H1 (cell line): ENCODE data around the gene BLVRA. TPM values are rescaled to one million over a fixed set of nuclear protein-coding genes. Genes with fewer than 3 reads are reported as not detected.
A peak's percentile ranks its signal among the peaks of the same experiment; 100 is the strongest.

ENCODE experiments used
- CTCF ChIA-PET: fragments of 300-600 bp; sonication (Branson Sonifier 250); formaldehyde crosslinking; loops from one replicate; lab custom pipeline; 2021; ENCODE audit not compliant: partially characterized antibody; lab: Charles Lee
- POLR2A ChIA-PET: fragments of 300-600 bp; sonication (Branson Sonifier 250); formaldehyde crosslinking; loops from one replicate; lab custom pipeline; 2021; ENCODE audit warnings: inconsistent platforms; ENCODE audit not compliant: partially characterized antibody; lab: Charles Lee
- DNase-seq, 2 experiments: peaks; one replicate each; pipeline versions ENCODE4 v3.0.0 to v3.0.0-alpha.2; 2010 to 2022; ENCODE audit warnings: low spot score in 2 of 2, low read depth in 1 of 2, mixed read lengths in 1 of 2
- FAIRE-seq: peaks from 2 replicates; lab custom pipeline; 2011; peaks lifted over from hg19 to GRCh38; lab: Jason Lieb, UNC
- H2AFZ ChIP-seq: 2 replicates; pipeline ENCODE4 v1.8.1; 2012; ENCODE audit warnings: low read length, inconsistent platforms
- H2AK5ac ChIP-seq: 2 replicates; pipeline ENCODE4 v1.6.1; 2013; ENCODE audit warnings: low read depth, low read length
- H2BK120ac ChIP-seq: replicated peaks from 2 replicates; pipeline ENCODE3; 2013; ENCODE audit warnings: low read depth, low read length, inconsistent platforms
- H2BK12ac ChIP-seq: 2 replicates; pipeline ENCODE4 v1.6.1; 2013; ENCODE audit warnings: low read depth, low read length
- H2BK15ac ChIP-seq: 2 replicates; pipeline ENCODE4 v1.6.1; 2013; ENCODE audit warnings: low read length
- H2BK20ac ChIP-seq: 2 replicates; pipeline ENCODE4 v1.6.1; 2013; ENCODE audit warnings: low read length
- H2BK5ac ChIP-seq: 2 replicates; pipeline ENCODE4 v1.6.1; 2013; ENCODE audit warnings: low read depth, low read length
- H3K14ac ChIP-seq: 2 replicates; pipeline ENCODE4 v1.6.1; 2013; ENCODE audit warnings: inconsistent platforms; ENCODE audit not compliant: insufficient read length
- H3K18ac ChIP-seq: 2 replicates; pipeline ENCODE4 v1.6.1; 2013; ENCODE audit warnings: low read length; ENCODE audit errors: extremely low read depth
- H3K23ac ChIP-seq: 2 replicates; pipeline ENCODE4 v1.6.1; 2013; ENCODE audit warnings: inconsistent platforms; ENCODE audit not compliant: insufficient read length
- H3K23me2 ChIP-seq: 2 replicates; pipeline ENCODE4 v1.6.1; 2013; ENCODE audit warnings: low read depth, low read length
- H3K27ac ChIP-seq: 2 replicates; pipeline ENCODE4 v1.6.1; 2011; ENCODE audit warnings: low read depth, low read length, inconsistent platforms
- H3K27me3 ChIP-seq, 4 experiments: replicated peaks in 1 of 4; 1 replicate in 1 of 4; 2 replicates in 3 of 4; pipeline versions ENCODE4 v1.6.1 to v1.8.1; 2011 to 2013; ENCODE audit warnings: low read length in 3 of 4, mild to moderate bottlenecking in 3 of 4, inconsistent platforms in 2 of 4, mixed read lengths in 2 of 4, moderate library complexity in 1 of 4; ENCODE audit not compliant: control insufficient read depth in 3 of 4, insufficient read depth in 3 of 4; ENCODE audit errors: extremely low read depth in 1 of 4
- H3K36me3 ChIP-seq, 4 experiments: 2 replicates each; pipeline versions ENCODE4 v1.6.1 to v1.8.1; 2011 to 2013; ENCODE audit warnings: mild to moderate bottlenecking in 4 of 4, low read length in 3 of 4, moderate library complexity in 2 of 4, control low read depth in 1 of 4, inconsistent platforms in 1 of 4; ENCODE audit not compliant: insufficient read depth in 4 of 4, control insufficient read depth in 2 of 4
- H3K4ac ChIP-seq: replicated peaks from 2 replicates; pipeline ENCODE3; 2013; ENCODE audit warnings: low read length, low read depth, mixed read lengths, inconsistent platforms; ENCODE audit not compliant: insufficient read length
- H3K4me1 ChIP-seq, 4 experiments: replicated peaks in 1 of 4; 1 replicate in 1 of 4; 2 replicates in 3 of 4; pipeline versions ENCODE4 v1.6.1 to v1.8.1; 2011 to 2013; ENCODE audit warnings: low read length in 3 of 4, inconsistent platforms in 2 of 4, mixed read lengths in 1 of 4; ENCODE audit not compliant: insufficient read depth in 4 of 4, control insufficient read depth in 3 of 4
- H3K4me2 ChIP-seq, 2 experiments: 2 replicates each; pipeline versions ENCODE4 v1.6.1 to v1.8.1; 2011 to 2013; ENCODE audit warnings: low read depth in 2 of 2, low read length in 2 of 2, control low read depth in 1 of 2, inconsistent platforms in 1 of 2, mild to moderate bottlenecking in 1 of 2; ENCODE audit not compliant: insufficient read depth in 1 of 2
- H3K4me3 ChIP-seq, 4 experiments: fragments of 200-600, 300-600 bp in 1 of 4; sonication (generic), shearing (Covaris generic), sonication (Bioruptor Twin) in 1 of 4; 2 replicates each; pipeline versions ENCODE4 v1.5.1 to v1.8.1; 2011 to 2016; ENCODE audit warnings: low read length in 4 of 4, low read depth in 3 of 4, control low read depth in 2 of 4, inconsistent platforms in 2 of 4, mild to moderate bottlenecking in 2 of 4, mixed read lengths in 1 of 4, moderate library complexity in 1 of 4; ENCODE audit not compliant: insufficient read depth in 2 of 4; ENCODE audit errors: extremely low read depth in 1 of 4
- H3K56ac ChIP-seq: replicated peaks from 2 replicates; pipeline ENCODE3; 2013; ENCODE audit warnings: low read depth, mild to moderate bottlenecking, mixed read lengths, low read length, inconsistent platforms; ENCODE audit not compliant: insufficient read length
- H3K79me1 ChIP-seq: 2 replicates; pipeline ENCODE4 v1.6.1; 2013; ENCODE audit warnings: low read depth, low read length, control low read depth
- H3K79me2 ChIP-seq, 2 experiments: 2 replicates each; pipeline versions ENCODE4 v1.6.1 to v1.8.1; 2012 to 2013; ENCODE audit warnings: low read length in 2 of 2, mild to moderate bottlenecking in 2 of 2, inconsistent platforms in 1 of 2; ENCODE audit not compliant: insufficient read depth in 2 of 2, control insufficient read depth in 1 of 2
- H3K9ac ChIP-seq, 4 experiments: replicated peaks in 1 of 4; 1 replicate in 1 of 4; 2 replicates in 3 of 4; pipeline versions ENCODE4 v1.6.1 to v1.8.1; 2011 to 2013; ENCODE audit warnings: low read depth in 3 of 4, low read length in 3 of 4, control low read depth in 2 of 4, mild to moderate bottlenecking in 2 of 4, moderate library complexity in 2 of 4, inconsistent platforms in 1 of 4; ENCODE audit errors: extremely low read depth in 1 of 4
- H3K9me3 ChIP-seq, 2 experiments: 2 replicates each; pipeline versions ENCODE4 v1.6.1 to v1.8.1; 2012 to 2013; ENCODE audit warnings: mild to moderate bottlenecking in 2 of 2, moderate library complexity in 2 of 2, control low read depth in 1 of 2, inconsistent platforms in 1 of 2, low read depth in 1 of 2, low read length in 1 of 2, mixed read lengths in 1 of 2; ENCODE audit not compliant: insufficient read depth in 2 of 2
- H4K20me1 ChIP-seq, 2 experiments: replicated peaks in 1 of 2; 2 replicates each; pipeline versions ENCODE3 to v1.8.1; 2011 to 2013; ENCODE audit warnings: inconsistent platforms in 2 of 2, low read length in 2 of 2, mild to moderate bottlenecking in 1 of 2; ENCODE audit not compliant: insufficient read depth in 2 of 2, control insufficient read depth in 1 of 2
- H4K5ac ChIP-seq: 2 replicates; pipeline ENCODE4 v1.6.1; 2013; ENCODE audit warnings: low read length, low read depth, mixed read lengths, inconsistent platforms; ENCODE audit not compliant: insufficient read length
- H4K8ac ChIP-seq: 2 replicates; pipeline ENCODE4 v1.8.0; 2013; ENCODE audit warnings: mild to moderate bottlenecking, moderate library complexity, low read length, inconsistent platforms; ENCODE audit not compliant: insufficient read depth; ENCODE audit errors: extremely low read depth
- H4K91ac ChIP-seq: replicated peaks from 2 replicates; pipeline ENCODE3; 2013; ENCODE audit warnings: low read length, mixed read lengths, inconsistent platforms; ENCODE audit not compliant: insufficient read length
- BACH1 ChIP-seq: IDR thresholded peaks from 2 replicates; pipeline ENCODE4 v1.6.1; 2012; ENCODE audit warnings: low read length, improper control_type of control experiment
- CEBPB ChIP-seq: IDR thresholded peaks from 2 replicates; pipeline ENCODE4 v1.6.1; 2012; ENCODE audit warnings: low read depth, low read length
- KDM4A ChIP-seq: IDR thresholded peaks from one replicate; pipeline ENCODE4 v1.7.1; 2012; ENCODE audit warnings: low read depth, mild to moderate bottlenecking, moderate library complexity, low read length, inconsistent platforms; ENCODE audit not compliant: severe bottlenecking
- MAFK ChIP-seq: IDR thresholded peaks from 2 replicates; pipeline ENCODE4 v1.6.1; 2012; ENCODE audit warnings: low read depth, mild to moderate bottlenecking, improper control_type of control experiment, low read length
- RFX5 ChIP-seq: IDR thresholded peaks from 2 replicates; pipeline ENCODE4 v1.6.1; 2011; ENCODE audit warnings: low read depth, low read length, improper control_type of control experiment, borderline replicate concordance
- SIN3A ChIP-seq, 2 experiments: IDR thresholded peaks in 1 of 2; conservative IDR thresholded peaks in 1 of 2; 2 replicates each; pipeline ENCODE4 v1.6.1; 2011 to 2012; ENCODE audit warnings: low read length in 2 of 2, improper control_type of control experiment in 1 of 2, low read depth in 1 of 2, mild to moderate bottlenecking in 1 of 2
- WGBS, 2 experiments: shearing (Covaris generic) in 1 of 2; methylation state at CpG; one replicate each; pipeline versions ENCODE4 v1.1.6 to v1.1.7; 2013 to 2015; ENCODE audit warnings: low lambda C conversion rate in 2 of 2, mixed read lengths in 2 of 2, inconsistent platforms in 1 of 2, low coverage in 1 of 2, missing lambda C conversion rate in 1 of 2; ENCODE audit not compliant: insufficient replicate concordance in 2 of 2, insufficient coverage in 1 of 2, insufficient read length in 1 of 2; ENCODE audit errors: extremely low coverage in 1 of 2, missing lambda C conversion rate in 1 of 2; 5-methylcytosine and 5-hydroxymethylcytosine counted together
- long read RNA-seq, 2 experiments: library from RNA in 1 of 2; library from capped mRNA in 1 of 2; stranded (forward); transcript quantifications; one replicate each; pipeline ENCODE4 v2.0.0, GENCODE V29; 2021; ENCODE audit warnings: inconsistent platforms in 1 of 2
- polyA minus RNA-seq, 3 experiments: library from RNA; depleted of rRNA, polyadenylated mRNA; stranded (reverse); fragments of >200 nt; gene quantifications; 1 replicate in 2 of 3; 2 replicates in 1 of 3; pipeline ENCODE4 v1.2.3, GENCODE V29; 2011
- polyA plus RNA-seq, 7 experiments: library from polyadenylated mRNA; depleted of rRNA in 3 of 7; stranded (reverse) in 5 of 7; unstranded in 2 of 7; fragments of >200 nt in 5 of 7; fragments of 200-250 nt in 2 of 7; gene quantifications; 1 replicate in 5 of 7; 2 replicates in 1 of 7; 4 replicates in 1 of 7; pipeline versions ENCODE4 v1.2.1 to v1.2.3, GENCODE V29; 2011 to 2013; ENCODE audit warnings: missing spikeins in 2 of 7, mixed read lengths in 2 of 7
- total RNA-seq: library from RNA; stranded (reverse); fragmentation: NEBNext Ultra II Directional; extraction: Animal tissue kit (Norgen Biotek cat#: 25700); gene quantifications from 2 replicates; pipeline ENCODE4 v1.2.1, GENCODE V29; 2021

The BLVRA gene, protein sequence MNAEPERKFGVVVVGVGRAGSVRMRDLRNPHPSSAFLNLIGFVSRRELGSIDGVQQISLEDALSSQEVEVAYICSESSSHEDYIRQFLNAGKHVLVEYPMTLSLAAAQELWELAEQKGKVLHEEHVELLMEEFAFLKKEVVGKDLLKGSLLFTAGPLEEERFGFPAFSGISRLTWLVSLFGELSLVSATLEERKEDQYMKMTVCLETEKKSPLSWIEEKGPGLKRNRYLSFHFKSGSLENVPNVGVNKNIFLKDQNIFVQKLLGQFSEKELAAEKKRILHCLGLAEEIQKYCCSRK
- 32.9 and 37.1 TPM in 2 replicates for total RNA-seq
- polyA plus RNA-seq (2011; rRNA removed) = 13.7 and 16.1 TPM in 2 replicates
- 28.0 TPM for polyA plus RNA-seq (2011; cell fraction: cytosol; rRNA removed)
- polyA plus RNA-seq (2011; cell fraction: nucleus; rRNA removed) = 11.2 TPM
- polyA plus RNA-seq (2012, experiment 1 of 2) = 32.5 to 42.0 TPM (median 36.0 TPM) in 4 replicates
- polyA plus RNA-seq (2012, experiment 2 of 2) = 14.4 TPM
- polyA plus RNA-seq (2013, experiment 1 of 2) = 25.6 TPM
- polyA plus RNA-seq (2013, experiment 2 of 2) = 27.4 TPM
- 15.9 and 17.1 TPM in 2 replicates for polyA minus RNA-seq (2011; rRNA and poly(A)+ RNA removed)
- polyA minus RNA-seq (2011; cell fraction: cytosol; rRNA and poly(A)+ RNA removed) = 15.0 TPM
- 7.0 TPM for polyA minus RNA-seq (2011; cell fraction: nucleus; rRNA and poly(A)+ RNA removed)
- long read RNA-seq, experiment 1, transcript BLVRA-201 (8 exons, 1,071 nt) = major isoform, 17 of 38 reads
- long read RNA-seq, experiment 1, partial matches to known transcripts = 16 of 38 reads
- long read RNA-seq, experiment 1, other reads (novel, unspliced or antisense) = 4 of 38 reads
- long read RNA-seq, experiment 2, transcript BLVRA-201 (8 exons, 1,071 nt) = major isoform, 119 of 173 reads
- long read RNA-seq, experiment 2, transcript BLVRA-202 (9 exons, 1,161 nt) = minor isoform, 5 of 173 reads
- long read RNA-seq, experiment 2, partial matches to known transcripts = 35 of 173 reads
- long read RNA-seq, experiment 2, other reads (novel, unspliced or antisense) = 14 of 173 reads

- Histone ChIP-seq H4K8ac (peak within 1 kb of the TSS; percentile 84), H3K23me2 (peaks cover 4% of the 10 kb centered on the region), H2BK12ac (peak within 1 kb of the TSS; percentile 68; the same call in 1 of the 2 replicates), H3K79me2 (no peaks in the 10 kb centered on the region), H4K91ac (peak within 1 kb of the TSS; percentile 97), H3K9ac (peak within 1 kb of the TSS in 3 of 4 experiments; percentile 26 to 54 (median 39); a peak in 6 of 7 replicates), H3K27me3 (peaks cover 0 to 10% (median 8%) of the 10 kb centered on the region in 4 experiments; a peak in 4 of 7 replicates), H3K23ac (no peak within 1 kb of the TSS), H3K56ac (peak within 1 kb of the TSS; percentile 74), H3K4ac (peak within 1 kb of the TSS; percentile 25), H4K20me1 (no peaks in the 10 kb centered on the region), H3K4me1 (peaks cover 0 to 5% (median 3%) of the 10 kb centered on the region in 4 experiments; a peak in 4 of 7 replicates), H2BK15ac (no peak within 1 kb of the TSS), H2AFZ (peak within 1 kb of the TSS; percentile 49; the same call in 1 of the 2 replicates), H4K5ac (peak within 1 kb of the TSS; percentile 90), H2BK5ac (peak within 1 kb of the TSS; percentile 73; the same call in 1 of the 2 replicates), H3K9me3 (no peaks in the 10 kb centered on the region), H3K79me1 (peaks cover 3% of the 10 kb centered on the region; the same call in 1 of the 2 replicates), H3K27ac (no peak within 1 kb of the TSS), H3K4me2 (peak within 1 kb of the TSS; percentile 63 to 75), H2AK5ac (no peak within 1 kb of the TSS), H3K14ac (no peak within 1 kb of the TSS), H2BK20ac (no peak within 1 kb of the TSS), H3K36me3 (no peaks in the 10 kb centered on the region), H3K4me3 (peak within 1 kb of the TSS; percentile 51 to 92 (median 70)), H3K18ac (peak within 1 kb of the TSS; percentile 71), H2BK120ac (no peak within 1 kb of the TSS)
- POLR2A ChIA-PET = interaction anchor here (0.5 to 2.1 kb wide), 7 partner anchors 10 to 159 kb away, joined by 3 to 12 read pairs (median 4); partner anchors contain the start of gene COA1
- CTCF ChIA-PET = interaction anchor here (0.8 to 1.2 kb wide), 3 partner anchors 9 to 303 kb away, joined by 3 to 4 read pairs (median 3); no protein-coding TSS in a partner anchor
- FAIRE-seq (no peak), DNase-seq (peak in 1 of 2 experiments; percentile 85)
- 6% methylated on average over 24 of the region's 67 CpGs; no CpG with 5 or more reads in 1 of the 2 experiments for WGBS, 2 experiments
- TF ChIP-seq RFX5 = no peak
- TF ChIP-seq CEBPB = no peak
- TF ChIP-seq BACH1 = no peak
- TF ChIP-seq KDM4A = peak; percentile 89
- no peak for TF ChIP-seq SIN3A (conservative IDR thresholded peaks at IDR 0.05 in 1 of 2, IDR thresholded peaks at IDR 0.05 in 1 of 2; ENCODE audit: low read depth in 1 of 2, low read length in 2 of 2)
- no peak for TF ChIP-seq MAFK
These were observed at the start of gene BLVRA for GRCh38 chr7:43758029-43758821. Gene BLVRA, plus strand, starts transcription at chr7:43758680. Its CDS starts 12,479 bp downstream, at chr7:43771159.
